Colonic mucosa (tissue), 4 donors: ENCODE data around the gene SALL1. TPM values are rescaled to one million over a fixed set of nuclear protein-coding genes. Genes with fewer than 3 reads are reported as not detected.

Source experiments
- DNase-seq: peaks from one replicate; pipeline ENCODE4 v3.0.0-alpha.2; 2020
- H3K27ac ChIP-seq: fragments of 200-600 bp; one replicate; pipeline ENCODE4 v1.8.0; 2021
- H3K27me3 ChIP-seq: fragments of 200-600 bp; one replicate; pipeline ENCODE4 v1.8.0; 2021
- H3K36me3 ChIP-seq: fragments of 200-600 bp; one replicate; pipeline ENCODE4 v1.8.0; 2021
- H3K4me1 ChIP-seq: fragments of 200-600 bp; one replicate; pipeline ENCODE4 v1.8.0; 2021; ENCODE audit warnings: mild to moderate bottlenecking
- H3K4me3 ChIP-seq: fragments of 200-600 bp; one replicate; pipeline ENCODE4 v1.8.0; 2021
- H3K9ac ChIP-seq, 2 donors: one replicate each; pipeline ENCODE4 v1.7.0; 2013; ENCODE audit warnings: control low read depth in 2 of 2, low read depth in 2 of 2, low read length in 2 of 2
- H3K9me3 ChIP-seq: fragments of 200-600 bp; one replicate; pipeline ENCODE4 v1.8.0; 2021
- intact Hi-C: fragments of 100-400 bp; cut with DNase I; formaldehyde crosslinking; loops from one replicate; pipeline ENCODE4 v1.14.1; 2022
- total RNA-seq, 2 donors: library from RNA; stranded (reverse); fragmentation: NEBNext Ultra II Directional in 1 of 2; extraction: Animal tissue kit (Norgen Biotek cat#: 25700) in 1 of 2; gene quantifications; one replicate each; pipeline ENCODE4 v1.2.1, GENCODE V29; 2021
- TF ChIP-seq, protein P1 (sequence below): fragments of 200-600 bp; IDR thresholded peaks from one replicate; pipeline ENCODE4 v1.8.0; 2022; ENCODE audit warnings: antibody characterized with exemption, mild to moderate bottlenecking
- donor health status: healthy.
- donor health status: DM: no; HTN: no; CAD: no.
- donor health status: DM: no; HTN: no; CAD: no.

The SALL1 gene
- total RNA-seq, 2 donors from 2014 or later: 1.7 to 4.1 TPM

DNA sequence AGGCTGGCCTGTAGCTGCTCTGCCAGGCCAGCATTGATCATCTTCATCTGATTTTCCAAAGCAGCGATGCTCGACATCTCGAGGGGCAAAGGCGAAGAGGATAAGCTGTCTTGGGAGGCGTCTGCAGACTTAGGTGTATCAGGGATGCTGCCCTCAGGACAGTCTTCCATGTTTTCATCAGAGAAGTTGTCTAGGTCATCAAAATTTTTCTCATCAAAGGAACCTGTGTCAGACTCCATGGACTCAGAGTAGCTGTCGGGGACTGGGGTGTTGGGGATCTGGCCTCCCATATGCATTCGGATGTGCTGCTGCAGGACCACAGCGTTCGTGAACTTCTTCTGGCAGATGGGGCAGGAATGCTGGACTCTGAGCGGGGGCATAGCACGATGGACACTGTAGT, 11.5 kb downstream of the SALL1 start:
- no peaks in the 10 kb centered on the region for H3K4me1 ChIP-seq
- no peak for DNase-seq
- H3K27me3 ChIP-seq: peaks cover 1% of the 10 kb centered on the region
- H3K36me3 ChIP-seq: no peaks in the 10 kb centered on the region
- no peak overlapping the region for H3K4me3 ChIP-seq
- no peaks in the 10 kb centered on the region for H3K9me3 ChIP-seq
- intact Hi-C loops: no loop called here
- H3K9ac ChIP-seq: no peak overlapping the region
- H3K27ac ChIP-seq: no peak overlapping the region
- TF ChIP-seq, protein P1, sequence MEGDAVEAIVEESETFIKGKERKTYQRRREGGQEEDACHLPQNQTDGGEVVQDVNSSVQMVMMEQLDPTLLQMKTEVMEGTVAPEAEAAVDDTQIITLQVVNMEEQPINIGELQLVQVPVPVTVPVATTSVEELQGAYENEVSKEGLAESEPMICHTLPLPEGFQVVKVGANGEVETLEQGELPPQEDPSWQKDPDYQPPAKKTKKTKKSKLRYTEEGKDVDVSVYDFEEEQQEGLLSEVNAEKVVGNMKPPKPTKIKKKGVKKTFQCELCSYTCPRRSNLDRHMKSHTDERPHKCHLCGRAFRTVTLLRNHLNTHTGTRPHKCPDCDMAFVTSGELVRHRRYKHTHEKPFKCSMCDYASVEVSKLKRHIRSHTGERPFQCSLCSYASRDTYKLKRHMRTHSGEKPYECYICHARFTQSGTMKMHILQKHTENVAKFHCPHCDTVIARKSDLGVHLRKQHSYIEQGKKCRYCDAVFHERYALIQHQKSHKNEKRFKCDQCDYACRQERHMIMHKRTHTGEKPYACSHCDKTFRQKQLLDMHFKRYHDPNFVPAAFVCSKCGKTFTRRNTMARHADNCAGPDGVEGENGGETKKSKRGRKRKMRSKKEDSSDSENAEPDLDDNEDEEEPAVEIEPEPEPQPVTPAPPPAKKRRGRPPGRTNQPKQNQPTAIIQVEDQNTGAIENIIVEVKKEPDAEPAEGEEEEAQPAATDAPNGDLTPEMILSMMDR: no peak

DNA sequence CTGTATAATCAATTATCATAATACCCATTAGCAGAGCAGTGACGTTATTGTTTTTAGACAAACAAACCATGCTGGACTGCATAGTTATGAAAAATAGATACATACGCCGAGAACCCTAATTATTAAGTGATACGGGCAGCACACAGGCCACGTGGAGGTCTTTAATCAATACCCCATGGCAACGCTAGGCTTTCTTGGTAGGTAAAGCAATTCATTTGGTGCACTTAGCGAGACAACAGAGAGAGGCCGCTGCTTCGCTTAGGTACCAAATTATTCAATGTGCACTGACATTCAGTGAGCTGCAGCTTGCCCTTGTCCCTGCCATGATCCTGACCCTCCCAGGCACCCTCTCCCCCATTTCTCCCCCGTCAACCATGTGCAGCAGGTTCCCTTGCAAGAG, 12.9 kb downstream of the SALL1 start:
- Histone ChIP-seq H3K36me3 (no peaks in the 10 kb centered on the region), H3K27ac (no peak overlapping the region), H3K9me3 (no peaks in the 10 kb centered on the region), H3K4me3 (no peak overlapping the region), H3K4me1 (no peaks in the 10 kb centered on the region), H3K27me3 (peaks cover 5% of the 10 kb centered on the region), H3K9ac (no peak overlapping the region)
- no peak for DNase-seq
- intact Hi-C loops: no loop called here
- TF ChIP-seq, protein P1: no peak

DNA sequence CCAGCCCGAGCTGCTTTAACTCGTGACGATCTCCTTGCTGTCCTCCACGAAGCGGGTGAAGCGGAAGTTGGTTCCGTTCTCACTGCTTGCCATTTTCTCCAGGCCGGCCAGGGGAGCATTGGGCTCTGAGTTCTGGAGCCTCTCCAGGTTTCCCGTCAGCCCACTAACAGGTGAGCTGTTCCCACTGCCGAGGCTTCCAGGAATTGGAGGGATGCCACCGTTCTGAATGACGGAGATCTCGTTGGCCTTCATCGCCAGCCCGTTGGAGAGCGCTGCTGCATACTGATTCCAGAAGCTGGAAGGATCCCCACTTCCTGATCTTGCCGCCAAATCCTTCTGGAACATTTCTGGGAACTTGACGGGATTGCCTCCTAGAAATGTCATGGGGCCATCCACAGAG, 14.0 kb downstream of the SALL1 start:
- no peaks in the 10 kb centered on the region for H3K4me1 ChIP-seq
- no peak for DNase-seq
- H3K27me3 ChIP-seq: peaks cover 5% of the 10 kb centered on the region
- TF ChIP-seq, protein P1: no peak
- no peak overlapping the region for H3K27ac ChIP-seq
- no peak overlapping the region for H3K4me3 ChIP-seq
- no peak overlapping the region for H3K9ac ChIP-seq
- intact Hi-C loops: no loop called here
- H3K9me3 ChIP-seq: no peaks in the 10 kb centered on the region
- H3K36me3 ChIP-seq: no peaks in the 10 kb centered on the region

DNA sequence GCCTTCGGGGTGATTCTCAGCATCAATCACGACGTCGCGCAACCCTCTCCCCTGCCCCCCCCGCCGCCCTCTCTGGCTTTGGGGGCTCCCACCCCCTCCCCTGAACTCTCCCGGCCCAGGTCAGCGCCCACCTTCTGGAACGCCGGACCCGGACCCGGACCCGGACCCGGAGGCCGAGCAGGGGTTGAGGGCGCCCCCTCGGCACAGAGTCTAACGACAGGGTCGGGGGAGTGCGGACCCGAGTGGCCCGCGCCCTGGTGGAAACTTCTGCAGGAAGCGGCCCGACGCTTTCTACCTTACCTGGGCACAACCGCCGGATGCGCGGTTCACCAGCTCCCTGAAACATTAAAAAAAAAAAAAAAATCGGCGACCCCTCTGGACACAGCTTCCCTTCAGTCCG, 16.2 kb downstream of the SALL1 start:
- Histone ChIP-seq H3K4me1 (no peaks in the 10 kb centered on the region), H3K9me3 (no peaks in the 10 kb centered on the region), H3K27ac (no peak overlapping the region), H3K27me3 (peaks cover 5% of the 10 kb centered on the region), H3K9ac (no peak overlapping the region), H3K4me3 (no peak overlapping the region), H3K36me3 (no peaks in the 10 kb centered on the region)
- intact Hi-C loops: no loop called here
- DNase-seq: no peak
- TF ChIP-seq, protein P1: no peak

DNA sequence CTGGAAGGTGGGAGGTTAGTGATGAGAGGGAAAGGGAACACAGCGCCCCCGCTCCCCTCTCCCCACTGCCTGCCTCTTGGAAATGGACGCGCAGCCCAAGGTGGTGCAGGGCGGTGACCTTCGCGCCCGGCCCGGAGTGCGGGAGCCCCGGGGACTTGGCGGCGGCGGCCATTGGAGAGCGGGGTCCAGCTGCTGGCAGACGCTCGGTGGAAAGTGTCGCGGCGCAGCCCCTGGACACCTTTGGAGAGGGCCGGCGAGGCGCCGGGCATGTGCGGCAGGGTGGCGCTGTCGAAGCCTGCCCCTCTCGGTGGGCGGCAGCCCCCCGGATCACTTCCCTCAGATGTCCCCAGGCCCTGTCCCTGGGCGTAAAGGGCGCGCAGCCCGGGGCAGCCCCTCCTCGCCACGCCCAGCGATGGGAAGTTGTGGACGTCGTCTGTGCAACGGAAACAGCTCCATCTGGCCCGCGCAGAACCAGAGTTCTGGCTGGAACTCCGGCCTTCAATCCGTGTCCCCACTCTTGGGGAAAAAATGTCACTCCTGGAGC, 16.7 kb downstream of the SALL1 start:
- no peak overlapping the region for H3K27ac ChIP-seq
- peaks cover 5% of the 10 kb centered on the region for H3K27me3 ChIP-seq
- H3K4me3 ChIP-seq: no peak overlapping the region
- intact Hi-C loops: no loop called here
- TF ChIP-seq, protein P1: no peak
- no peak overlapping the region for H3K9ac ChIP-seq
- no peaks in the 10 kb centered on the region for H3K4me1 ChIP-seq
- H3K9me3 ChIP-seq: no peaks in the 10 kb centered on the region
- no peaks in the 10 kb centered on the region for H3K36me3 ChIP-seq
- DNase-seq: no peak
